ENCODE measurements around the gene LEP. TPM values are rescaled to one million over a fixed set of nuclear protein-coding genes. Genes with fewer than 3 reads are reported as not detected.

The LEP gene
- total RNA-seq, 2 donors from 2014 or later: 1.5 to 5.2 TPM

- peak; percentile 89 for DNase-seq (ENCODE audit: low spot score)
- intact Hi-C loops (cut with DNase I): loop anchor here (5.0 kb wide), 2 partner anchors 72 to 502 kb away; no protein-coding TSS in a partner anchor
Measured at GRCh38 chr7:128209229-128210035, 31.6 kb upstream of the LEP start.

GRCh38 chr7:128210036-128210347 is 31.1 kb upstream of the LEP start:
- no peak for DNase-seq (ENCODE audit: low spot score)
- intact Hi-C loops (cut with DNase I): loop anchor here in 1 of 2 donors (5.0 kb wide), 1 partner anchor 503 kb away; no protein-coding TSS in a partner anchor

GRCh38 chr7:128210590-128211570 is 30.2 kb upstream of the LEP start:
- peak; percentile 74 for DNase-seq (ENCODE audit: low spot score)
- intact Hi-C loops (cut with DNase I): loop anchor here in 1 of 2 donors (5.0 kb wide), 1 partner anchor 504 kb away; no protein-coding TSS in a partner anchor

- intact Hi-C loops (cut with DNase I): loop anchor here in 1 of 2 donors (5.0 kb wide), 1 partner anchor 504 kb away; no protein-coding TSS in a partner anchor
- DNase-seq (ENCODE audit: low spot score): no peak
Measured at GRCh38 chr7:128211626-128212025, 29.5 kb upstream of the LEP start.

- DNase-seq (ENCODE audit: low spot score): no peak
- intact Hi-C loops (cut with DNase I): loop anchor here in 1 of 2 donors (5.0 kb wide), 1 partner anchor 507 kb away; no protein-coding TSS in a partner anchor
Measured at GRCh38 chr7:128214463-128214862, 26.6 kb upstream of the LEP start.

GRCh38 chr7:128215281-128215680 is 25.8 kb upstream of the LEP start:
- DNase-seq (ENCODE audit: low spot score): no peak
- intact Hi-C loops (cut with DNase I): no loop called here

GRCh38 chr7:128215739-128216138 is 25.3 kb upstream of the LEP start:
- intact Hi-C loops (cut with DNase I): no loop called here
- no peak for DNase-seq (ENCODE audit: low spot score)

GRCh38 chr7:128217030-128217805 is 23.9 kb upstream of the LEP start:
- DNase-seq (ENCODE audit: low spot score): peak; percentile 89
- intact Hi-C loops (cut with DNase I): no loop called here

- intact Hi-C loops (cut with DNase I): no loop called here
- DNase-seq (ENCODE audit: low spot score): no peak
Measured at GRCh38 chr7:128217967-128218652, 23.0 kb upstream of the LEP start.

GRCh38 chr7:128219636-128220035 is 21.4 kb upstream of the LEP start:
- intact Hi-C loops (cut with DNase I): no loop called here
- DNase-seq (ENCODE audit: low spot score): peak; percentile 34

GRCh38 chr7:128221929-128222403 is 19.1 kb upstream of the LEP start:
- intact Hi-C loops (cut with DNase I): no loop called here

GRCh38 chr7:128226132-128226980 is 14.7 kb upstream of the LEP start:
- DNase-seq (ENCODE audit: low spot score): no peak
- intact Hi-C loops (cut with DNase I): no loop called here

More at GRCh38 chr7:128221929-128222403, 19.1 kb upstream of the LEP start:
- DNase-seq (ENCODE audit: low spot score): no peak

GRCh38 chr7:128227271-128227670 is 13.8 kb upstream of the LEP start:
- intact Hi-C loops (cut with DNase I): no loop called here
- DNase-seq (ENCODE audit: low spot score): no peak

- intact Hi-C loops (cut with DNase I): no loop called here
- DNase-seq (ENCODE audit: low spot score): no peak
Measured at GRCh38 chr7:128231021-128231420, 10.1 kb upstream of the LEP start.

- intact Hi-C loops (cut with DNase I): loop anchor here in 1 of 2 donors (1.0 kb wide), 1 partner anchor 26 kb away; no protein-coding TSS in a partner anchor
- DNase-seq (ENCODE audit: low spot score): no peak
Measured at GRCh38 chr7:128231677-128232076, 9.4 kb upstream of the LEP start.

GRCh38 chr7:128233471-128233870 is 7.6 kb upstream of the LEP start:
- intact Hi-C loops (cut with DNase I): no loop called here
- DNase-seq (ENCODE audit: low spot score): no peak

GRCh38 chr7:128234476-128235026 is 6.5 kb upstream of the LEP start:
- no peak for DNase-seq (ENCODE audit: low spot score)
- intact Hi-C loops (cut with DNase I): no loop called here

Data from posterior vena cava (tissue), 2 donors.